AG04450 (cell line): ENCODE measurements around the gene DNM1. TPM values are rescaled to one million over a fixed set of nuclear protein-coding genes. Genes with fewer than 3 reads are reported as not detected.

Experiments
- CTCF ChIA-PET: fragments of 300-600, 350-600 bp; formaldehyde crosslinking; extraction: SDS; loops from one replicate; lab custom pipeline; 2022; ENCODE audit warnings: antibody characterized with exemption, inconsistent platforms; lab: Charles Lee
- POLR2A ChIA-PET: fragments of 350-600 bp; formaldehyde crosslinking; extraction: SDS; loops from one replicate; lab custom pipeline; 2021; ENCODE audit warnings: antibody characterized with exemption, inconsistent platforms; lab: Yijun Ruan, JAX
- DNase-seq: peaks from one replicate; pipeline ENCODE4 v3.0.0-alpha.2; 2011; ENCODE audit warnings: low read depth, low spot score
- H3K27ac ChIP-seq: one replicate; pipeline ENCODE4 v1.5.1; 2012; ENCODE audit warnings: low read depth, low read length, control low read depth
- H3K27me3 ChIP-seq: one replicate; pipeline ENCODE4 v1.6.0; 2012; ENCODE audit warnings: low read length; ENCODE audit not compliant: control insufficient read depth, insufficient read depth
- H3K4me3 ChIP-seq: 2 replicates; pipeline ENCODE4 v1.5.1; 2011; ENCODE audit warnings: mild to moderate bottlenecking, low read depth, low read length, control low read depth
- H3K9me3 ChIP-seq: 2 replicates; pipeline ENCODE4 v1.5.1; 2012; ENCODE audit warnings: low read length; ENCODE audit not compliant: control insufficient read depth, insufficient read depth
- polyA plus RNA-seq: library from polyadenylated mRNA; depleted of rRNA; stranded (reverse); fragments of >200 nt; gene quantifications from 2 replicates; pipeline ENCODE4 v1.2.3, GENCODE V29; 2011
- TF ChIP-seq, protein P1 (sequence below): IDR thresholded peaks from 2 replicates; pipeline ENCODE4 v1.5.1; 2011; ENCODE audit warnings: low read depth, low read length, control low read depth, inconsistent platforms

Gene DNM1
- polyA plus RNA-seq, 1 experiment: 12.0 TPM

DNA sequence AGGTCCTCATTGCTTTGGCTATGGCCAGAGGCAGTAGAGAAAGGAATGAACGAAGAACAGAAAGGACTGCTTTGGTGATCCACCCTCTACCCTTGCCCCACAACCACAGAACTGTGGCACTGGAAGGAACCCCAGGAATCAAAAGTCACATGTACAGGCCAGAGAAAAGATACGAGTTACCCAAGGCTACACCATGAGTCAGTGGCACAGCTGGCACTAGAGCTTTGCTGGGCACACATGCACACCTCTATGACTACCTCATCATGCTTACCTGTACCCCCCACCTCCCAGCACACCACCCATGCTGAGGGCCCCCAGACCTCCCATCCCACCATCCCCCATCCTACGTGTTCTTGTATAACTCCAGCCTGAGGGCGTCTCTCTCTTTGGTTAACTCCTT is 59.5 kb downstream of the DNM1 start:
- no peak overlapping the region for H3K4me3 ChIP-seq
- TF ChIP-seq, protein P1, sequence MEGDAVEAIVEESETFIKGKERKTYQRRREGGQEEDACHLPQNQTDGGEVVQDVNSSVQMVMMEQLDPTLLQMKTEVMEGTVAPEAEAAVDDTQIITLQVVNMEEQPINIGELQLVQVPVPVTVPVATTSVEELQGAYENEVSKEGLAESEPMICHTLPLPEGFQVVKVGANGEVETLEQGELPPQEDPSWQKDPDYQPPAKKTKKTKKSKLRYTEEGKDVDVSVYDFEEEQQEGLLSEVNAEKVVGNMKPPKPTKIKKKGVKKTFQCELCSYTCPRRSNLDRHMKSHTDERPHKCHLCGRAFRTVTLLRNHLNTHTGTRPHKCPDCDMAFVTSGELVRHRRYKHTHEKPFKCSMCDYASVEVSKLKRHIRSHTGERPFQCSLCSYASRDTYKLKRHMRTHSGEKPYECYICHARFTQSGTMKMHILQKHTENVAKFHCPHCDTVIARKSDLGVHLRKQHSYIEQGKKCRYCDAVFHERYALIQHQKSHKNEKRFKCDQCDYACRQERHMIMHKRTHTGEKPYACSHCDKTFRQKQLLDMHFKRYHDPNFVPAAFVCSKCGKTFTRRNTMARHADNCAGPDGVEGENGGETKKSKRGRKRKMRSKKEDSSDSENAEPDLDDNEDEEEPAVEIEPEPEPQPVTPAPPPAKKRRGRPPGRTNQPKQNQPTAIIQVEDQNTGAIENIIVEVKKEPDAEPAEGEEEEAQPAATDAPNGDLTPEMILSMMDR: no peak
- no peak for DNase-seq
- CTCF ChIA-PET: interaction anchor here (0.6 kb wide), 1 partner anchor 59 kb away, joined by 3 read pairs; no protein-coding TSS in a partner anchor
- no peaks in the 10 kb centered on the region; the same call in 1 of the 2 replicates for H3K9me3 ChIP-seq
- H3K27ac ChIP-seq: no peak overlapping the region
- POLR2A ChIA-PET: interaction anchor here (1.8 kb wide), 1 partner anchor 13 kb away, joined by 6 read pairs; the partner anchor contains the start of genes GOLGA2 and SWI5
- no peaks in the 10 kb centered on the region for H3K27me3 ChIP-seq

DNA sequence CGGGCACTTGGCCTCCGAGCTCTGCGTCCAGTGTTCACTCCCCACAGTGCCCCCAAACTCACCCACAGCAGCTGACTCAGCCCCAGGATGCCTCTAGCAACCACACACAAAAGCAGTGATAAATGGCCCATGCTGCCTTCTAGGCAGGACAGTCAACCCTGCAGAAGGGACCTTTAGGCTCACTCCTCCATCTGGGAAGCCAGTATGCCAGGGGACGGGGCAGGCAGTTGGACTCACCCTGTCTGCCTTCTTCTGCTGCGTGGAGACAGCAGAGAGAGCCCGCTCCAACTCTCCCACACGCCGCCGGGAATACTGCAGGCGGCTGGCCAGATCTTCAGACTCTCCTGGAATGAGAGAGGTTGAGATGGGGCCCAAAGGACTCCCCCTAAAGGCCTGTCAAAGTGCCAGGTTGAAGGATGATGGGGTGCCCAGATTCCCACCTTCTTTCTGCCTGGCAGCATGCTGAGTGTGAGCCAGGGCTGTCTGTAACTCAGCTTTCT is 62.2 kb downstream of the DNM1 start:
- TF ChIP-seq, protein P1: no peak
- no peak overlapping the region for H3K4me3 ChIP-seq
- no peaks in the 10 kb centered on the region for H3K9me3 ChIP-seq
- no peak overlapping the region for H3K27ac ChIP-seq
- no peak for DNase-seq
- no peaks in the 10 kb centered on the region for H3K27me3 ChIP-seq
- CTCF ChIA-PET: interaction anchor here (0.5 kb wide), 1 partner anchor 1432 kb away, joined by 3 read pairs; no protein-coding TSS in a partner anchor
- POLR2A ChIA-PET: no interaction called here

DNA sequence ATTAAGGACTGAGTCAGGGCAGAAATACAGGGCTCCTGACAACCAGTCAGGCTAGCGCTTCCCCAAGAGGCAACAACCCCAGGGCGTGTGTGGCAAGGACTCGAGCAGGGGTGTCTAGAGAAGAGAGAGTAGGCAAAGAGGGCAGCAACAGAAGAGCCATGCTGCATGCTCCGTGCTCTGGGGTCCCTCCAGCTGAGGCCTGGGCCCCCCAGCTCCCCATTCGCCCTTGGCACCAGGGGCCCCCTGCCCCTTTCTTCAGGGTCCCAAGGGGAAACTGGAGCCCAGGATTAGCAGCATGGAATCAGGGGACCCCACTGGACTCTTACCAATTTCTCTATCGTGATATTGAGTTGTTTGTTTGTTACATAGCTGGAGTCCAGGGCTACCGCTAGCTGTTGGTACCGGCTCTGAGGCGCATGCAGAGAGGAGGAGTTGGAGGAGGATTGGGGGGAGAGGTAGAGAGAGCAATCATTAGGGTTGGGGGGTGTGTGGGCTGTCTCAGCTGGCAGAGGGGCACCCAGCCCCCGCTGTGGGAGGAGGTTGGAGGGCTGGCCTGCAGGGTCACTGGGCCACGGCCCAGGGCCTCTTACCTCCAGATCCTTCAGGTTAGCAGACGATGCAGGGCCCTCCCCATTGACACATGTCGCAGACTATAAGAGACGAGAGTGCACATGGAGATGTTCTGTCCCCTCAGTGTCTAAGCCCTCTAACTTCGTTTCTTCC is 63.9 kb downstream of the DNM1 start:
- CTCF ChIA-PET: interaction anchor here (3.8 kb wide), 1 partner anchor 12 kb away, joined by 10 read pairs; no protein-coding TSS in a partner anchor
- no peaks in the 10 kb centered on the region for H3K27me3 ChIP-seq
- no peak overlapping the region for H3K4me3 ChIP-seq
- H3K27ac ChIP-seq: no peak overlapping the region
- no peak for DNase-seq
- TF ChIP-seq, protein P1: no peak
- POLR2A ChIA-PET: no interaction called here
- H3K9me3 ChIP-seq: no peaks in the 10 kb centered on the region

DNA sequence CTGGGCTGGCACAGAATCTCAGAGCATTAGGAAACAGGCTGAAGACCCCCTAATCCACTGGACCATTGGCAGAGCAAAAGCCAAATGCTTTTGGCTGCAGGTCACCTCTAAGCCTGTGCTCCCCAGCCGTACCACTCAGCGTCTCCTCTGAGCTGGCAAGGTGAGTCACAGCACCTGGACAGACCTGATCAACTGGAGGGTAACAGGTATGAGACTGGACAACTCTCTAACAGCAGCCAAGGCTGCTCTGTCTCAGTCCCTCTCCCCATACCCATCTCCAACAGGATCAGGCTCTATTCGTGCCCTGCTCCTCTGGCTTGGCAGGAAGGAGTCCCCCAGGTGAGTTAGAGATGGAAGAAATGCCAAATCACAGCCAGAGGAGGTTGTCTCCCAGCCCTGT is 67.9 kb downstream of the DNM1 start:
- H3K4me3 ChIP-seq: no peak overlapping the region
- POLR2A ChIA-PET: interaction anchor here (0.7 kb wide), 1 partner anchor 140 kb away, joined by 8 read pairs; no protein-coding TSS in a partner anchor
- TF ChIP-seq, protein P1: no peak
- H3K27me3 ChIP-seq: no peaks in the 10 kb centered on the region
- CTCF ChIA-PET: interaction anchor here (0.9 kb wide), 1 partner anchor 16 kb away, joined by 4 read pairs; no protein-coding TSS in a partner anchor
- no peak for DNase-seq
- no peak overlapping the region for H3K27ac ChIP-seq
- peaks cover 3% of the 10 kb centered on the region; the same call in 1 of the 2 replicates for H3K9me3 ChIP-seq

DNA sequence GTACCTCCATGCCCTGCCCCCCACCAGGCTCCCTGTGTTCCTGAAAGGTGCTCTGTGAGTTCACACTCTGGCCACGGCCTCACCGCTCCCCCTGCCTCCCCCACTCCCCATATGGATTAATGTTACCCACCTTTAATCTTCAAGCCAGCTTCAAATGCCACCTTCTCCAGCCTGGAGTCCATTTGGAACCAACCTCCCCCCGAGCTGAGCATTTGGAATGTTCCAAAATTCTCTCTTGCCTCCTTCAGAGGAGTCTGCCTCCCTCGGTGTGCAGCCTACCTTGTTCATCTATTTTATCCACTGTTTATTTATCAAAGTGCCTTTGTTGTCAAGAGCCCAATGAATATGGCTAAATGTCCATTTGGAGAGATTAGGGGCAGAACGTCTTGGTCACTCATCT is 68.3 kb downstream of the DNM1 start:
- DNase-seq: no peak
- Histone ChIP-seq H3K4me3 (no peak overlapping the region), H3K9me3 (peaks cover 3% of the 10 kb centered on the region; the same call in 1 of the 2 replicates), H3K27me3 (no peaks in the 10 kb centered on the region), H3K27ac (no peak overlapping the region)
- CTCF ChIA-PET: interaction anchor here (0.9 kb wide), 1 partner anchor 16 kb away, joined by 4 read pairs; no protein-coding TSS in a partner anchor
- POLR2A ChIA-PET: interaction anchor here (0.7 kb wide), 1 partner anchor 140 kb away, joined by 8 read pairs; no protein-coding TSS in a partner anchor
- TF ChIP-seq, protein P1: no peak
